GM18498 (cell line): ENCODE measurements around the gene OXTR.
"Not testable (repeated sequence)": the region's sequence is repeated elsewhere in the genome, so short reads cannot be mapped to it uniquely, and the experiment has no call there.

Source experiments
- ATAC-seq: cut with Tn5 transposase; IDR thresholded peaks from one replicate; pipeline ENCODE4 v1.9.1; 2021; ENCODE audit warnings: mild to moderate bottlenecking, moderate library complexity; ENCODE audit not compliant: unreplicated experiment

OXTR gene

DNA sequence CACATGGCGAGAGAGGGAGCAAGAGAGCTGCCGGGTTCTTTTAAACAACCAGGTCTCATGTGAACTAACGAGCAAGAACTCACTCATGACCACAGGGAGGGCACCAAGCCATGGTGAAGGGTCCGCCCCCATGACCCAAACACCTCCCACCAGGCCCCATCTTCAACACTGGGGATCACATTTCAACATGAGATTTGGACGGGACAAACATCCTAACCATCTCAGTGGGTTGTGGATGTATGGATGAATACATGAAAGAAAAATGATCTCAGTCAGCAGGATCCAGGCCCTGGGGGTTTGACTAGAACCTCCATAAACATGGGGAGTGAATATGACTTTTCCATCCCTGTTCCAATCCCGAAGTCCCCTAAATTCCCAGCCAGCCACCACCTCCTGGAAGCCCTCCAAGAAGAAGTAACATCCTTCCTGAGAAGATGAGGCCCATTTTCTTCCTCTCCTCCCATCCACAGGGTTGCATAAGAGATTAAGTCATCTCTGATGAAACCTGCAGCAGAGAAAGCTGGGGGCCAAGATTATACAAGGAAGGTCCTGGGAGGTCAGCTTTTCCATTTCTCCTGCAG lies 26.3 kb downstream of the OXTR start:
- no peak for ATAC-seq

DNA sequence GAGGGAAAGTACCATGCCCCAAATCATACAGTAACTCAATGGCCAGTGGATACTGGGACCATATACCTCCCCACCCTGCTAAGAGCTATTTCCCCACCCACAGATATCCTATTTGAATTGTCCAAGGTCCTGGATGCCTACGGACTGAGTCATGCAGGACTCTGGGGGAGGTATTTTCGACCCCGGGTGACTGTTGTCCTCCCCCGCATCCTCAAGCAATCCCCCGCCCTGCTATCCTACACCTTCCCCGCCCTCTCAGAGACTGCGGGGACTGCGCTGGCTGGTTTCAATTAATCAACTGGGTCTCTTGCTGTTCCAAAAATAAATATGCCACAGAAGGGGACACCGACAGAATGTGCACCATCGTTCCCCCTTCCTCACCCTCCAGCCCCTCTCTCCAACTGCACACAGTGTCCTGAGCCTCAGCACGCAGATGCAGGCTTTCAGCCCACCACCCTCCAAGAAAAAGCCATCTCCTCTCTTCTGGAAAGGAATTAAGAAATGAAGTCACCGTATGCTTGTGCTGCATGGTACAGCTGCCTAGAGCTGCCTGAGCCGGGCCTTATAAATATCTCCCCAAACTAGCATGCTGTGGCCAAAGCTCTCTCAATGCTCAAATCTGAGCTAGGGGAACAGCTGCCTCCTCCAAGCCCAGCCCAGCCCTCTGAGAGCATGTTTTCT lies 27.7 kb downstream of the OXTR start:
- no peak for ATAC-seq

DNA sequence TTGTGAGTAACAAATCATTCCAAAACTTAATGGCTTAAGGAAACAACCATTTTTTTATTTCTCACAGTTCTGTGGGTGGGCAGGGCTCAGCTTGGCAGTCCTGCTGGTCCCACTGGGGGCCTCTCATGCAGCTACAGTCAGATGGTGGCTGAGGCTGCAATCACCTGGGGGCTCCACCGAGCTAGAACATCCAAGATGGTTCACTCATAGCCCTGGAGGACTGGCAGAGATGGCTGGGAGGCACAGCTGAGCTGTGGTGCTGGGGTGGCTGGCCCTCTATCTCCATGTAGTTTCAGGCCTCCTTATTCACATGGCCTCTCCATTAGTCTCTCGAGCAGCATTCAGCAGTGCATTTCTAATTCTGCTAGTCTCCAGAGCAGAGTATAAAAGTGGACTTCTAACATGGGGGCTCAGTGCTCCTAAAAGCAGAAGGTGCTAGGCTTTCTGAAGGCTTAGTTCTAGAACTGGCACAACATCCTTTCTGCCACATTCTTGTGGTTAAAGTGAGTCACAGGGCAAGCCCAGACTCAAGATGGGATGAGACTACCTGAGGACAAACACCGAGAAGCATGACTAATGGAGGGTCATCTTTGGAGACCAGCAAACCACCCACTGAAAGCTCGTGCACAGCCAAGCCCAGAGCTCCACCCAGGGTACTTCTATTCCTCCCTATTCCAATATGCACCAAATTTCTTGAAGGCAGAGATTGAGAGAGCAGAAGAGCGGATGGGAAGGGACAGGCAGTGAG lies 29.5 kb downstream of the OXTR start:
- ATAC-seq: no peak

DNA sequence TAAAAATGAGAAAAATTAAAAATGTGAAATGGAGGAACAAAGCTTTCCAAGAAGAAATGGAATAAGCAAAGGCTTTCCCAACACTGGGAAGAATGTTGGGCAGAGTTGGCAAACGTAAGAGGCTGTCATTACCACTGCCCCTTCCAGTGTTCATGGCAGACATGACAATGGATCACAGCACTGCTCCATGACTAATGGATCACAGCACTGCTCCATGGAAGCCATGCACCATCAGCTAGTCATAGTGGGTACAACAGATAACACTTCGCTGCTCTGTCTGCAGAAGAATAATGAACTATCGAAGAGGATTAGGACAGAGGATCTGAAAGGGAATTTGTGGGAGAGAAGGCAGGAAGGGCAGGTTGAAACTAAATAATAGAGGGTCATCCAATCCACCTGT lies 30.8 kb downstream of the OXTR start:
- ATAC-seq: no peak

DNA sequence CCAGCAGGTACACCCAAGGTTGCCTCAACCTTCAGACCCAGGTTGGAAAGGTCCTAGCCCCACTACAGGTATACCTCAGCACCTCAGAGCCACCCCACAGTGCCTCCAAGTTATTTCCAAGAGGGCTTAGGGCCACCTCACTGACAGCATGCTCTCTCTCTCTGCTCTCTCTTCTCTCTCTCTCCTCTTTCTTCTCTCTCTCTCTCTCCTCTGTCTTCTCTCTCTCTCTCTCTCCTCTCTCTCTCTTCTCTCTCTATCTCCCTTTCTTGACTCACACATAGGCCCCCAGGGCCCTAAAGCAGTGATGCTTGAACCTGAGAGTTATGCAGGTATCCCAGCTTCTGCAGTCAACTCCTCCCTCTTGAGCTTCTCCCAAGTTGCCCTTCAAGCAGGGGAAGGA lies 31.6 kb downstream of the OXTR start:
- ATAC-seq: no peak

DNA sequence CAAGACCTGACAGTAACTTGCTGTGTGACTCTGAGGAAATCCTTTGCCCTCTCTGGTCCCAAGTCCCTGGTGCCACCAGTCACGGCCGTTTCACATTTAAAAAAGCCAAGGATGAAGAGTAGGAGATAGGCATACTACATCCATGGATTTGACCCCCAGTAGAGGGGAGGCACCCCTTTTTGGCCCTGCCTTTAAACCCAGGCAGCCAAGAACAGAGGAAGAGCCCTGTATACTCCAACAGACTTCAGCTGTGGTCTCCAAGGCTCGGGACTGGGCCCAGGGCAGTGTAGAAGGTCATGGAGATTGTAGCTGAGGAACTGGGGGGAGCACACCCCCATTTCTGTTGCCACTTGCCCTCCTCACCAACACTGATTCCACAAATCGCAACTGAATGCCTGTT lies 32.1 kb downstream of the OXTR start:
- ATAC-seq: no peak

DNA sequence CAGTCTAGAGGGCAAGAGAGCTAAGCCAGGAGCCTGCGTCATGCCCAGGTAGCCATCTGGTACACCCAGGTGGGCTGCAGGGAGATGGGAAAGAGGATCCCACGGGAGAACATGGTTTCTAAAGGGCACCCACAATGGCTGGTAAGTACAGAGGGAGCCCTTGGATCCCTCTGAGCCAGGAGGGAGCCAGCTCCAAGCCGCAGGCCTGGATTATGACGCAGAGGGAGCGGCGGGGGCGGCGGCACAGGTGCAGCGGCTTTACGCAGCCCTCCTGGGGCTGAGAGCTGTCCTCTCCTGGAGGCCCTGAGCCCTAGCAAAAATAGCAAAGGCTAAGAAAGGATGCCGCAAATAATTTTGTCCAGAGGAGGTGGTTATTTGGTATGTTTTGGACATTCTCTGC lies 33.0 kb downstream of the OXTR start:
- ATAC-seq: no peak

DNA sequence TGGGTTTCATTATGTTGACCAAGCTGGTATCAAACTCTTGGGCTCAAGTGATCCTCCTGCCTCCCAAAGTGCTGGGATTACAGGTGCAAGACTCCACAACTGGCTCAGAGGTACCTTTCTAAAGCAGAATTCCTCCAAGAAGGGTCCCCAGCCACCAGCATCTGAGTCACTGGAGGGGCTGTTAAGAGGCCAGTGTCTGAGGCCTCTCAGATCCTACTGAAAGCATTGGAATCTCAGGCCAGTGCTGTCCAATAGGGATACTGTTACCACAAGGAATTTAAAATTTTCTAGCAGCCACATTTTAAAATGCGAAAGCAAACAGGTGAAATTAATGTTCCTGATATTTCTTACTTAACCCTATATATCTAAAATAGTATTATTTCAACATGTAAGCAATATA lies 34.5 kb downstream of the OXTR start:
- no peak for ATAC-seq

DNA sequence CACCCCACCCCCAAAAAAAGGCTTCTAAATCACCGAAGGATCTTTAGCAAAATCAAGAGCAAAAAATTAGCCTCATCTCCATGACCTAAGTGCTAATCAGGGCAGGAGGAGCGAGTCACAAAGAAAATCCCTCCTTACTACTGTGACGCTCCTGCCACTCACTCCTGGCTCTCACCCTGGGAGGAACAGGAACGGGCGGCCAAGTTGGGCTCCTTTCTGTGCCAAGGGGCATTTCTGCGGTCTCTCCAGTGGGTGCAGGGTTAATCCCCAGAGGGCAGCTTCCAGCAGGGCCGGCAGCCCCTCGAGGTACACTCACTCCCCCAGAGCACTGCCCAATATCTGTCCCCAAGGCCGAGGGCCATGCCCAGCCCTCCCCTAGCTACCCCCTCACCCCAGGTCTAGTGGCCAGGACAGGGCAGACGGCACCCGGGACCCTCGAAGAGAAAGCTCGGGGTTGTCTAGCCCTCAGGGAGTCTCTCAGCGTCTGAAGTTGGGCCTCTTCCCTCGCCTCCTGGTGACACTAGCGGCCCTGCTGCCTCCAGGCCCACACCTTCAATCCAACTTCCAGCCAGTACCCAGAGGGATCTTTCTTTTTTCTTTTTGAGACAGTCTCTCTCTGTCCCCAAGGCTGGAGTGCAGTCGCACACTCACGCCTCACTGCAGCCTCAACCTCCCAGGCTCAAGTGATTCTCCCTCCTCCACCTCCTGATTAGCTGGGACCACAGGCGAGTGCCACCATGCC lies 35.1 kb downstream of the OXTR start:
- ATAC-seq: no peak

DNA sequence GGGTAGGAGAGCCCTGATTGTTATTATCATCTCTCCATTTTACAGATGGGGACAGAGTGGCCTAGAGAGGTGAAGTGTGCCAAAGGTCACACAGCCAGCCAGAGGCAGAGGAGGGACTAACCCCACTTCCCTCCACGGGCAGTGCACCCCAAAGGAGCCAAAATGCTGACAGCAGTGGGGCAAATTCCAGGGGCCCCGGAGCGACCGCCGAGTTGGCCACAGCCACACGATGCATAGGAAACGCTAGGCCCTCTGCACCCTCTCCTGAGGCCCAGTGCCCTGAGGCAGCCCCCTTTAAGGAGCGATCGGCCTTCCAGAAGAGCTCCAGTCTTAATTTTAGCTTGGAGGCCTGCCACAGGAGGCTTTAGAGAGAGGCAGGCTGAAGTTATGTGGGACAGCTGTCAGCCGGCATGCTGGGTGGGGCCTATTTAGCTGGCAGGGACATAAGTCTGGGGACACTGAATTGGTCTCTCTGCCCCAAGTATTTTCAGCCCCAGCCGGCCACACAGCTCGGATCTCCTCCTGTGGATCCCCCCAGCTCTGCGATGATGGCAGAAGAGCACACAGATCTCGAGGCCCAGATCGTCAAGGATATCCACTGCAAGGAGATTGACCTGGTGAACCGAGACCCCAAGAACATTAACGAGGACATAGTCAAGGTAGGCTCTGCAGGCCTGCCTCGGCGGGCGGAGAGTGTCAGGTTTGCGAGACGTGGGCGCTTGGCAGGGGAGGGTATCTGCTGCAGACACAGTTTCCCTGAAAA lies 35.9 kb downstream of the OXTR start, which contains the start of gene CAV3:
Gene CAV3 (plus strand): TSS at position 471 of the 763 bp plus-strand sequence. CDS start 75 bp downstream, at position 546.
- ATAC-seq: no peak

DNA sequence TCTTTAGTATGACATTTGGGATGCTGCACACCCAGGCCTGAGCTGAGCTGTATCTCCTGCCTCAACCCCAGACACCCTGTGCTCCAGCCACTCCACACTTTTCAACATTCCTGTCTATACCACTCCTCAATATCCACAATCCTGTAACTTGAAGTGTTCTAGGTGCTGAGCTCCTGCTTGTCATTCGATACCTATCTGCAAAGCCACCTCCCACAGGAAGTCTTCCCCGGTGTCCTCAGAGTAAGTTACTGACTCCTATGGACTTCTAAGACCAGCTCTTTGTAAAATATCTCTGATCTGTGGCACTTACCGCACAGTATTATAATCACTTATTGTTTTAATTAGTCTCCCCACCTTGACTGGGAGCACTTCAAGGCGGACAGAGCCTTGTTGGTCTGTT lies 37.0 kb downstream of the OXTR start:
- no peak for ATAC-seq

DNA sequence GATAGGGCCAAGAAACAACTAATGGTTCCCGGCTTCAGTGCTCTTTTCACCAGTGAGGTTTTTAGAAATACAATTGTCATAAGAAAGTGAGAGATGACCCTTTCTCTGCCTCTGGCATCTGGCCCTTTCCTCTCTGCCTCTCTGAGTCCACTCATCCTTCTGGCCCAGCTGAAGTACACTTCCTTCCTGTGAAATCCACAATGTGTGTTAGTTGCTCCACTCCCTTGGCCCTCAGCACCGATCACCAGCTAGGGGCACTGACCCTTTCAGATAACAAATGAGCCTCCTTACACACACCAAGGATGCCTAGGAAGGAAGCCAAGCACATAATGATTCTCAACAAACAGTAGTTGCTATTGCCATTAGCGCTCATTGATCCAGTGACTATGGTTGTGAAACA lies 38.8 kb downstream of the OXTR start:
- no peak for ATAC-seq

DNA sequence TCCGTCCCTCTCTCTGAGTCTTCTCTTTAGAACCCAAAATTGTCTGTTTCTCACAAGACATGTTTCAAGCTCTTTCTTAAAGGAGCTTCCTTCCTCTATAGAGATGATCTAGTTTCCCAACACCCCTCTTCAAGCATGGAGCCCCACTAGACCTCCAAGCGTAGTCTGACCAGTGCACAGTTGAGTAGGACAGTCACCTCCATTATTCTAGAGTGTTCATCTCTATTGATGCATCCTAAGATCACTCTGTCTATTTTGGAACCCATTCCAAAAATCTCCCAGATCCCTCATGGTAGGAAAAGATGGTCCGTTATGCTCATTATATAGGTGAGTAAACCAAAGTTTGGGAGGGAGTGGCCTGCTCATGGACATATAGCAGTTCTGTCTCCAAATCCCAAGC lies 39.9 kb downstream of the OXTR start:
- no peak for ATAC-seq

DNA sequence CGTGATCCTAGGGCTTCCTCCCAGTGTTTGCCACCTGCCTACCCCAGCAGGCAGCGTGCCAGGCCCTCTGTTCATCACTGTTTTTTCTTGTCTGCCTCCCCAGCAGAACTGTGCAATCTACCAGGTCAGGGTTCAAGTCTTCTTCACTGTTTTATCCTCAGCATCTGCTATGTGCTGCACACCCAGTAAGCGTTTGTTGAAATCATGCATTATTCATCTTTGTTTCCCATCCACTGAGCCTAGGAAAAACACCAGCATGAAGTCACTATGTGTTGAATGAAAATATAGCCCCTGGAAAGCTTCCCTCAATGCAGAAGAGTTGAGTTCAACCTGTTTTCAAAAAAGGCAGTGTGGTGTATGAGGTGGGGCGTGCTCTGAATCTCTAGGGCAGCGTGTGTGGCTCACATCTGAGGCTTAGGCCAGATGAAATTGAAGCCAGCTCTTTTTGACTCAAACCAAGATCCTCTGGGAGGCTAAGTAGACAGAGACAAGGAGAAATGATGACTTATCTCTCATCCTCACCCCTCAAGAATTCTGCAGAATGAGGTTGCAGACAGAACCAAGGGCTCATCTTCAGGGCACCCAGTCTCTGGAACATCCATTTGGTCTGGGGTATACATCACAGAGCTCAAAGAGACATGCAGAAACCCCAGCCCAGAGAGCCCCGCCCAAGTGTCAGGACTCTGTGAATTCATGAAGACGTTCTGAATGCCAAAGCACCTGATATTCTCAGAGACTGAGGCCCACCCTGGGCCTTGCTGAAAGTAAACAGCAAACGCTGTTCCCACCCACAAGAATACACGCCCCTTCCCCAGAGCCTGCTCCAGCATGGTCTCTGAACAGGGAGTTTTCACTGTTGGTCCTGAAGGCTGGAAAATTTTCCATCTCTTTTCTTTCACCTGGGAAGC lies 41.6 kb downstream of the OXTR start:
- no peak for ATAC-seq

DNA sequence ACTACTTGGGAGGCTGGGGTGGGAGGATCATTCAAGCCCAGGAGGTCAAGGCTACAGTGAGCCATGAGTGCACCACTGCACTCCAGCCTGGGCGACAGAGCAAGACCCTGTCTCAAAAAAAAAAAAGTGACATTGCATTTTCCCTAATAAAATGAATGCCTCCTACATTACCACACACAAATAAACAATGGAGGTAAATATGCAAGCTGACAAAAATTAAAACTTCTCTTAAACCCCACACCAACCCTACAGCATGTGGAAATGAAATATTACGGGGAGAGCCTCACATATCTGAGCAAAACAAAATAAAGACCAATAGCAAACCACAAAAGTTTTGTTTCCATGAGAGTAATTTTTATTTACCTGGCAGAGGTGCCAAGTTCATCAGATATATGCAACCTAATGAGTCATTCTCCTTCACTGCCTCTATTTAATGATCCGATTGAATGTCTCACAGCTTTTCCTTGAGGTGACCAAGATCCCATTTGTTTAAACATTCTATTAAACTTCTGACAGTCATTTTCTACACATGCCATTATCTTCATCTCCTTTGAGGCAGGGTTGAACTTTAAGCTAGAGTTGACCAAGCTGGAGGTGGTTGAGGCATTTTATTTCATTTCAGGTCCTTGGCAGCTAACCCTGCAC lies 45.2 kb downstream of the OXTR start:
- ATAC-seq: no peak

DNA sequence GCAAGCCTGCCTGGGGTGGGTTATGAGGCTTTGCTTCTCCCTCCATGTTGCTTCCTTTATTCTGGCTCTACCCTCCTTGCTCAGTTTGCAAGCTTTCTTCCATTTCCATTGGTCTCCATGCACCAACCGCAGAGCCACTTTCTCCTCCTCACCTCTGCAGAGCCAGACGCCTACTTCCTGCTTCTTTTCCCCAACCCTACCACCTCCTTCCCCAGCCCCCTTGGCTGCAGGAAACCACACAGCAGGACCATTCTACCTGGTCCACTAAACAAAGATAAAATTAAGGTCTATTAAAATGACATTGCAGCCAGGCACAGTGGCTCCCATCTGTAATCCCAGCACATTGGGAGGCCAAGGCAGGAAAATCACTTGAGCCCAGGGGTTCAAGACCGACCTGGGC lies 45.8 kb downstream of the OXTR start:
- no peak for ATAC-seq

DNA sequence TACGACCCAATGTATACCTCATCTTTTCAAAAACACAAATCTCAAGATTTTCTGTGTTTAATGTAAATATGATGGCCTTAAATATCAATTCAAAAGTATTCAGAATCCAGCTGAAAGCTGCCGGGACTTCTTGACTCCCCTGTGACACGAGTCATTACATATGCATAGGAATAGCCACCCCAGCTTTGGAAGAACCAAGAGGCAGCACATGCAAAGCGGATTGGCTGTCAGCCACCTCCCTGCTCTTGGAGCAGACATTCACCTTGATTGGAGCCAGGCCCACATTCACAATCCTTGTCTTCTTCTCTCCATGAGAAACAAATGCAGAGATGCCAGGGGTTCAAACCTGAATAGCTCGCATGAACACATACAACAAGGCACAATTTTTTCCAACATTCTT lies 46.6 kb downstream of the OXTR start:
- ATAC-seq: no peak

DNA sequence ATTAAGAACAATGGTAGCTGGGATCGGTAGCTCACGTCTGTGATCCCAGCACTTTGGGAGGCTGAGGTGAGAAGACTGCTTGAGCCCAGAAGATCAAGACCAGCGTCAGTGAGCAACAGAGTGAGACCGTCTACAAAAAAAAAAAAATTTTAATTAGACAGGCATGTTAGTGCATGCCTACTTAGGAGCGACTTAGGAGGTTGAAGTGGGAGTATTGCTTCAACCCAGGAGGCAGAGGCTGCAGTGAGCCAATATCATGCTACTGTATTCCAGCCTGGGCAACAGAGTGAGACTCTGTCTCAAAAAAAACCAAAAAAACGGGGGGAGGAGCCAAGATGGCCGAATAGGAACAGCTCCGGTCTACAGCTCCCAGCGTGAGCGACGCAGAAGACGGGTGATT lies 53.7 kb downstream of the OXTR start:
- not testable (repeated sequence) for ATAC-seq
